ENCODE data around the gene VAPB.
A peak's percentile ranks its signal among the peaks of the same experiment; 100 is the strongest.
"Not testable (repeated sequence)": the region's sequence is repeated elsewhere in the genome, so short reads cannot be mapped to it uniquely, and the experiment has no call there.

Gene VAPB

GRCh38 chr20:58388882-58389323, at the start of gene VAPB:
VAPB (plus strand) TSS chr20:58389229; CDS start chr20:58389460, 231 bp downstream.
- DNase-seq = peak; percentile 97

GRCh38 chr20:58339741-58340140, 49.3 kb upstream of the VAPB start:
- DNase-seq = no peak

GRCh38 chr20:58340151-58340550, 48.9 kb upstream of the VAPB start:
- no peak for DNase-seq

- no peak for DNase-seq
Measured at GRCh38 chr20:58340853-58341252, 48.2 kb upstream of the VAPB start.

GRCh38 chr20:58342104-58342945, 46.7 kb upstream of the VAPB start:
- no peak for DNase-seq

- no peak for DNase-seq
Measured at GRCh38 chr20:58344741-58345140, 44.3 kb upstream of the VAPB start.

- no peak for DNase-seq
Measured at GRCh38 chr20:58349570-58349969, 39.5 kb upstream of the VAPB start.

GRCh38 chr20:58352468-58352867, 36.6 kb upstream of the VAPB start:
- no peak for DNase-seq

- no peak for DNase-seq
Measured at GRCh38 chr20:58359441-58359840, 29.6 kb upstream of the VAPB start.

- DNase-seq = no peak
Measured at GRCh38 chr20:58360936-58361335, 28.1 kb upstream of the VAPB start.

GRCh38 chr20:58361481-58362205, 27.4 kb upstream of the VAPB start:
- DNase-seq = no peak

- no peak for DNase-seq
Measured at GRCh38 chr20:58362206-58362516, 26.9 kb upstream of the VAPB start.

GRCh38 chr20:58362970-58363369, 26.1 kb upstream of the VAPB start:
- DNase-seq = no peak

GRCh38 chr20:58366866-58367265, 22.2 kb upstream of the VAPB start:
- no peak for DNase-seq

GRCh38 chr20:58372806-58373205, 16.2 kb upstream of the VAPB start:
- no peak for DNase-seq

- not testable (repeated sequence) for DNase-seq
Measured at GRCh38 chr20:58373296-58373695, 15.7 kb upstream of the VAPB start.

- no peak for DNase-seq
Measured at GRCh38 chr20:58374027-58374850, 14.8 kb upstream of the VAPB start.

- DNase-seq = no peak
Measured at GRCh38 chr20:58374906-58375758, 13.9 kb upstream of the VAPB start.

- no peak for DNase-seq
Measured at GRCh38 chr20:58375759-58376352, 13.2 kb upstream of the VAPB start.

GRCh38 chr20:58377017-58377416, 12.0 kb upstream of the VAPB start:
- DNase-seq = no peak

- DNase-seq = no peak
Measured at GRCh38 chr20:58377766-58378401, 11.1 kb upstream of the VAPB start.

- DNase-seq = no peak
Measured at GRCh38 chr20:58378704-58379103, 10.3 kb upstream of the VAPB start.

Data from CD4-positive, alpha-beta T cell treated with Interleukin-17A for 1 hour (primary cell).